ENCODE results near the gene OR51I2.

OR51I2 gene

GRCh38 chr11:5449023-5449422 lies at the start of gene OR51I2:
TSS of gene OR51I2 (plus strand) at chr11:5449323. CDS start at chr11:5453489, 4,166 bp downstream.
- no peak for DNase-seq

- DNase-seq = no peak
Measured at GRCh38 chr11:5405173-5405572, 44.0 kb upstream of the OR51I2 start.

GRCh38 chr11:5420993-5421392 lies 28.1 kb upstream of the OR51I2 start:
- DNase-seq = no peak

GRCh38 chr11:5421811-5422210 lies 27.3 kb upstream of the OR51I2 start, which contains the start of gene OR51Q1:
TSS of gene OR51Q1 (plus strand) at chr11:5422111. CDS start at chr11:5422201, 90 bp downstream.
- DNase-seq = no peak

- DNase-seq = no peak
Measured at GRCh38 chr11:5423131-5423530, 26.0 kb upstream of the OR51I2 start.

- no peak for DNase-seq
Measured at GRCh38 chr11:5441414-5441813, 7.7 kb upstream of the OR51I2 start, which contains the start of gene OR51I1. TSS of gene OR51I1 (minus strand) at chr11:5441514. CDS start at chr11:5441514, 0 bp downstream.

- no peak for DNase-seq
Measured at GRCh38 chr11:5443835-5444393, 5.2 kb upstream of the OR51I2 start.

GRCh38 chr11:5449432-5449831 lies 309 bp downstream of the OR51I2 start:
- no peak for DNase-seq

- no peak for DNase-seq
Measured at GRCh38 chr11:5460983-5461621, 12.0 kb downstream of the OR51I2 start.

GRCh38 chr11:5467527-5467926 lies 18.4 kb downstream of the OR51I2 start:
- DNase-seq = no peak

GRCh38 chr11:5473921-5474320 lies 24.8 kb downstream of the OR51I2 start:
- DNase-seq = no peak

GRCh38 chr11:5476186-5476819 lies 27.2 kb downstream of the OR51I2 start:
- DNase-seq = peak; percentile 34

- no peak for DNase-seq
Measured at GRCh38 chr11:5486003-5486402, 36.9 kb downstream of the OR51I2 start.

GRCh38 chr11:5486421-5486820 lies 37.3 kb downstream of the OR51I2 start:
- no peak for DNase-seq

GRCh38 chr11:5488385-5488784 lies 39.3 kb downstream of the OR51I2 start, which contains the start of gene OR52D1:
TSS of gene OR52D1 (plus strand) at chr11:5488685. CDS start at chr11:5488707, 22 bp downstream.
- DNase-seq = no peak

- DNase-seq = no peak
Measured at GRCh38 chr11:5488798-5489399, 39.8 kb downstream of the OR51I2 start.

- DNase-seq = no peak
Measured at GRCh38 chr11:5489576-5490357, 40.6 kb downstream of the OR51I2 start.

- no peak for DNase-seq
Measured at GRCh38 chr11:5499671-5500070, 50.5 kb downstream of the OR51I2 start.

GRCh38 chr11:5500393-5500801 lies 51.3 kb downstream of the OR51I2 start:
- no peak for DNase-seq

GRCh38 chr11:5504403-5504921 lies 55.3 kb downstream of the OR51I2 start:
- DNase-seq = no peak

GRCh38 chr11:5505363-5506048 lies 56.4 kb downstream of the OR51I2 start:
- no peak for DNase-seq
